GM12878 (cell line): ENCODE results near the gene GSK3A. TPM values are rescaled to one million over a fixed set of nuclear protein-coding genes. Genes with fewer than 3 reads are reported as not detected.

ENCODE experiments used
- ATAC-seq: fragments of 200-7000 bp; cut with Tn5 transposase; 3 replicates; pipeline ENCODE4 v1.9.1; 2020; ENCODE audit warnings: mild to moderate bottlenecking, moderate library complexity
- BruUV-seq: library from RNA; stranded (reverse); fragments of 400-500 nt; replicated peaks from 2 replicates; lab custom pipeline; 2021; lab: Mats Ljungman, UMichigan
- CTCF ChIA-PET: fragments of 300-600 bp; sonication (Branson Sonifier 250); formaldehyde crosslinking; extraction: SDS; loops from one replicate; lab custom pipeline; 2021; ENCODE audit warnings: inconsistent platforms; lab: Yijun Ruan, JAX
- POLR2A ChIA-PET: fragments of 350-600 bp; formaldehyde crosslinking; extraction: SDS; loops from one replicate; lab custom pipeline; 2021; ENCODE audit warnings: inconsistent platforms; lab: Charles Lee
- RAD21 ChIA-PET: fragments of 300-600 bp; sonication (Branson Sonifier 250); formaldehyde crosslinking; loops from one replicate; lab custom pipeline; 2023; ENCODE audit warnings: antibody characterized with exemption; ENCODE audit not compliant: unreplicated experiment; lab: Charles Lee
- SMC1A ChIA-PET: fragments of 300-600 bp; sonication (Branson Sonifier 250); formaldehyde crosslinking; loops from one replicate; lab custom pipeline; 2023; ENCODE audit not compliant: unreplicated experiment, uncharacterized antibody; lab: Charles Lee
- DNase-seq: peaks from one replicate; pipeline ENCODE4 v3.0.0-alpha.2; 2011; ENCODE audit warnings: low read depth, low spot score
- FAIRE-seq: peaks from 3 replicates; lab custom pipeline; 2011; peaks lifted over from hg19 to GRCh38; lab: Jason Lieb, UNC
- H2AFZ ChIP-seq: 2 replicates; pipeline ENCODE4 v1.6.0; 2011; ENCODE audit warnings: low read depth, low read length, control low read depth; ENCODE audit not compliant: control insufficient read depth
- H3K27ac ChIP-seq: 2 replicates; pipeline ENCODE4 v1.5.1; 2011; ENCODE audit warnings: control low read depth; ENCODE audit not compliant: control insufficient read depth, insufficient read depth
- H3K27me3 ChIP-seq, 2 experiments: replicated peaks in 1 of 2; 2 replicates each; pipeline versions ENCODE4 v1.6.0 to v1.6.1; 2011; ENCODE audit warnings: low read length in 1 of 2; ENCODE audit not compliant: control insufficient read depth in 2 of 2, insufficient read depth in 2 of 2
- H3K36me3 ChIP-seq, 2 experiments: 2 replicates each; pipeline ENCODE4 v1.5.1; 2011; ENCODE audit warnings: low read length in 1 of 2; ENCODE audit not compliant: control insufficient read depth in 2 of 2, insufficient read depth in 2 of 2
- H3K4me1 ChIP-seq: 2 replicates; pipeline ENCODE4 v1.6.1; 2011; ENCODE audit warnings: mild to moderate bottlenecking, low read length, moderate library complexity, mixed read lengths; ENCODE audit not compliant: control insufficient read depth, insufficient read depth
- H3K4me2 ChIP-seq: 2 replicates; pipeline ENCODE4 v1.6.0; 2011; ENCODE audit warnings: control low read depth; ENCODE audit not compliant: control insufficient read depth, insufficient read depth
- H3K4me3 ChIP-seq: fragments of 200-600 bp; sonication (generic); 2 replicates; pipeline ENCODE4 v1.5.1; 2016
- H3K79me2 ChIP-seq: 2 replicates; pipeline ENCODE4 v1.6.0; 2011; ENCODE audit warnings: low read length; ENCODE audit not compliant: control insufficient read depth, insufficient read depth
- H3K9ac ChIP-seq: 2 replicates; pipeline ENCODE4 v1.8.0; 2011; ENCODE audit warnings: low read length, control low read depth, mixed read lengths; ENCODE audit not compliant: control insufficient read depth, insufficient read depth
- H3K9me3 ChIP-seq: replicated peaks from 3 replicates; pipeline ENCODE4 v1.5.1; 2011; ENCODE audit warnings: mild to moderate bottlenecking, low read length; ENCODE audit not compliant: control insufficient read depth, insufficient read depth
- H4K20me1 ChIP-seq: 2 replicates; pipeline ENCODE4 v1.6.0; 2011; ENCODE audit not compliant: control insufficient read depth, insufficient read depth
- STAT1 ChIP-seq: fragments of 450-650 bp; conservative IDR thresholded peaks from 2 replicates; pipeline ENCODE4 v1.6.1; 2014; ENCODE audit warnings: antibody characterized with exemption, mild to moderate bottlenecking
- WGBS: methylation state at CpG from one replicate; pipeline ENCODE4 v1.1.6; 2016; ENCODE audit warnings: low lambda C conversion rate; ENCODE audit not compliant: insufficient replicate concordance, insufficient coverage; ENCODE audit errors: missing lambda C conversion rate; 5-methylcytosine and 5-hydroxymethylcytosine counted together
- in situ Hi-C: fragments of 300-500 bp; cut with MboI; formaldehyde crosslinking; loops from 9 replicates; pipeline ENCODE4 v1.14.3; 2018; ENCODE audit warnings: mixed read lengths
- intact Hi-C: fragments of 100-400 bp; cut with micrococcal nuclease; formaldehyde crosslinking; loops from one replicate; pipeline ENCODE4 v1.14.2; 2022; ENCODE audit not compliant: unreplicated experiment
- polyA plus RNA-seq, 11 experiments: library from polyadenylated mRNA; depleted of rRNA in 4 of 11; unstranded in 6 of 11; stranded (reverse) in 5 of 11; fragments of >200 nt; fragmentation: Nextera tagmentation in 4 of 11; fragmentation: Illumina TruSeq in 1 of 11; extraction: Ambion mirVana in 4 of 11; extraction: Trizol in 1 of 11; gene quantifications; 1 replicate in 1 of 11; 2 replicates in 10 of 11; pipeline versions ENCODE4 v1.2.1 to v1.2.3, GENCODE V29; 2011 to 2016; ENCODE audit warnings: inconsistent platforms in 2 of 11, missing spikeins in 2 of 11, low read depth in 1 of 11
- total RNA-seq, 4 experiments: library from RNA; depleted of rRNA in 3 of 4; stranded (reverse); fragments of >200 nt in 3 of 4; fragmentation: Illumina TruSeq in 1 of 4; extraction: Trizol in 1 of 4; gene quantifications; 2 replicates each; pipeline versions ENCODE4 v1.2.1 to v1.2.3, GENCODE V29; 2013 to 2021
- TF ChIP-seq, protein P1 (sequence below): fragments of 450-650 bp; IDR thresholded peaks from 2 replicates; pipeline ENCODE4 v1.6.1; 2018; ENCODE audit warnings: mild to moderate bottlenecking, low read depth, moderate library complexity; ENCODE audit not compliant: partially characterized antibody
- TF ChIP-seq, protein P2 (sequence below): IDR thresholded peaks from 2 replicates; pipeline ENCODE4 v1.6.1; 2012; ENCODE audit warnings: mild to moderate bottlenecking, low read depth, low read length

GSK3A gene
- total and polyA plus RNA-seq, 10 of the 15 experiments (the other 5 are each of a cell fraction or from before 2014, with no cell fraction given): 1.00 to 47.9 (median 15.2) TPM

DNA sequence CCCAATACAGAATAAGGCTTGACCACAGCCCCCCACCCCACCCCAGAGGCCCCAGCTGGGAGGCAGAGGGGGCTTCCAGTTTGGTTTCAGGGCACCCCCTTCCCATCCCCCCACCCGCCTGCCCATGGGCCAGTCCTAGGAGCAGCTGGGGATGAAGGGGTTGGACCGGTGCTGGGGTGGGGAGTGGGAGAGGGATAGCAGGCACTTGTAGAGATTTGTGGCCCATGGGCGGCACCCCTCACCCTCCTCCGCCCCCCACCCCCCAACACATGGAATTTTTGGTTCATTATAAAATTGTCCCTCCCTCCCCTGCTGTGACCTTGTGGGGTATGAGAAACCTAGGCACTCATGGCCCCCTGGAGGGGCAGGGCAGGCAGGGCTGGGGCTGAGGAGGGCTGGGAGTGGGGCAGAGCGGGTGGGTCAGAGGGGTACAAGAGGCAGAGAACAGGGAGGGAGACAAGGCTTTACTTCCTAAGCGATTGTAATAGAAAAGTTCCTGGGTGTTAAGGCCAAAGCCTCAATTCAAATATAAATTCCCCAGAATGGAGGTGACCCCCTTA, 5.3 kb upstream of the GSK3A start:
- Histone ChIP-seq H3K4me3 (no peak overlapping the region), H3K9ac (no peak overlapping the region), H2AFZ (no peak overlapping the region), H3K4me1 (peaks cover 17% of the 10 kb centered on the region), H3K79me2 (peaks cover 29% of the 10 kb centered on the region), H4K20me1 (no peaks in the 10 kb centered on the region), H3K27ac (no peak overlapping the region), H3K4me2 (no peak overlapping the region), H3K9me3 (no peaks in the 10 kb centered on the region), H3K36me3 (peaks cover 0 to 7% of the 10 kb centered on the region in 2 experiments; a peak in 2 of 4 replicates), H3K27me3 (no peaks in the 10 kb centered on the region)
- ChIA-PET RAD21 (interaction anchor here (1.4 to 6.0 kb wide), 3 partner anchors 22 to 49 kb away, joined by 3 to 82 read pairs (median 11); partner anchors contain the start of gene CIC), POLR2A (interaction anchor here (0.9 to 6.7 kb wide), 2 partner anchors 8 to 33 kb away, joined by 3 to 51 read pairs; no protein-coding TSS in a partner anchor), SMC1A (interaction anchor here (1.9 to 6.3 kb wide), 2 partner anchors 31 to 115 kb away, joined by 6 to 70 read pairs; partner anchors contain the start of gene POU2F2), CTCF (interaction anchor here (0.7 to 6.7 kb wide), 3 partner anchors 8 to 44 kb away, joined by 3 to 111 read pairs (median 3); no protein-coding TSS in a partner anchor)
- DNase-seq (no peak), FAIRE-seq (no peak), ATAC-seq (no peak)
- 95% methylated on average over 4 of the region's 6 CpGs for WGBS
- in situ Hi-C loops (no loop called here), intact Hi-C loops (no loop called here)
- TF ChIP-seq, protein P1, sequence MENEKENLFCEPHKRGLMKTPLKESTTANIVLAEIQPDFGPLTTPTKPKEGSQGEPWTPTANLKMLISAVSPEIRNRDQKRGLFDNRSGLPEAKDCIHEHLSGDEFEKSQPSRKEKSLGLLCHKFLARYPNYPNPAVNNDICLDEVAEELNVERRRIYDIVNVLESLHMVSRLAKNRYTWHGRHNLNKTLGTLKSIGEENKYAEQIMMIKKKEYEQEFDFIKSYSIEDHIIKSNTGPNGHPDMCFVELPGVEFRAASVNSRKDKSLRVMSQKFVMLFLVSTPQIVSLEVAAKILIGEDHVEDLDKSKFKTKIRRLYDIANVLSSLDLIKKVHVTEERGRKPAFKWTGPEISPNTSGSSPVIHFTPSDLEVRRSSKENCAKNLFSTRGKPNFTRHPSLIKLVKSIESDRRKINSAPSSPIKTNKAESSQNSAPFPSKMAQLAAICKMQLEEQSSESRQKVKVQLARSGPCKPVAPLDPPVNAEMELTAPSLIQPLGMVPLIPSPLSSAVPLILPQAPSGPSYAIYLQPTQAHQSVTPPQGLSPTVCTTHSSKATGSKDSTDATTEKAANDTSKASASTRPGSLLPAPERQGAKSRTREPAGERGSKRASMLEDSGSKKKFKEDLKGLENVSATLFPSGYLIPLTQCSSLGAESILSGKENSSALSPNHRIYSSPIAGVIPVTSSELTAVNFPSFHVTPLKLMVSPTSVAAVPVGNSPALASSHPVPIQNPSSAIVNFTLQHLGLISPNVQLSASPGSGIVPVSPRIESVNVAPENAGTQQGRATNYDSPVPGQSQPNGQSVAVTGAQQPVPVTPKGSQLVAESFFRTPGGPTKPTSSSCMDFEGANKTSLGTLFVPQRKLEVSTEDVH: no peak
- TF ChIP-seq, protein P2, sequence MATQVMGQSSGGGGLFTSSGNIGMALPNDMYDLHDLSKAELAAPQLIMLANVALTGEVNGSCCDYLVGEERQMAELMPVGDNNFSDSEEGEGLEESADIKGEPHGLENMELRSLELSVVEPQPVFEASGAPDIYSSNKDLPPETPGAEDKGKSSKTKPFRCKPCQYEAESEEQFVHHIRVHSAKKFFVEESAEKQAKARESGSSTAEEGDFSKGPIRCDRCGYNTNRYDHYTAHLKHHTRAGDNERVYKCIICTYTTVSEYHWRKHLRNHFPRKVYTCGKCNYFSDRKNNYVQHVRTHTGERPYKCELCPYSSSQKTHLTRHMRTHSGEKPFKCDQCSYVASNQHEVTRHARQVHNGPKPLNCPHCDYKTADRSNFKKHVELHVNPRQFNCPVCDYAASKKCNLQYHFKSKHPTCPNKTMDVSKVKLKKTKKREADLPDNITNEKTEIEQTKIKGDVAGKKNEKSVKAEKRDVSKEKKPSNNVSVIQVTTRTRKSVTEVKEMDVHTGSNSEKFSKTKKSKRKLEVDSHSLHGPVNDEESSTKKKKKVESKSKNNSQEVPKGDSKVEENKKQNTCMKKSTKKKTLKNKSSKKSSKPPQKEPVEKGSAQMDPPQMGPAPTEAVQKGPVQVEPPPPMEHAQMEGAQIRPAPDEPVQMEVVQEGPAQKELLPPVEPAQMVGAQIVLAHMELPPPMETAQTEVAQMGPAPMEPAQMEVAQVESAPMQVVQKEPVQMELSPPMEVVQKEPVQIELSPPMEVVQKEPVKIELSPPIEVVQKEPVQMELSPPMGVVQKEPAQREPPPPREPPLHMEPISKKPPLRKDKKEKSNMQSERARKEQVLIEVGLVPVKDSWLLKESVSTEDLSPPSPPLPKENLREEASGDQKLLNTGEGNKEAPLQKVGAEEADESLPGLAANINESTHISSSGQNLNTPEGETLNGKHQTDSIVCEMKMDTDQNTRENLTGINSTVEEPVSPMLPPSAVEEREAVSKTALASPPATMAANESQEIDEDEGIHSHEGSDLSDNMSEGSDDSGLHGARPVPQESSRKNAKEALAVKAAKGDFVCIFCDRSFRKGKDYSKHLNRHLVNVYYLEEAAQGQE: no peak
- no peak for TF ChIP-seq STAT1
- no TSS peak for BruUV-seq
